PFSK-1 (cell line): ENCODE measurements around the gene EGR2.

Experiments
- FOXP2 ChIP-seq: optimal IDR thresholded peaks from 2 replicates; pipeline ENCODE3; 2011; ENCODE audit warnings: borderline replicate concordance, control low read depth, inconsistent platforms; ENCODE audit not compliant: insufficient read depth; ENCODE audit errors: extremely low read length, extremely low read depth
- POLR2AphosphoS5 ChIP-seq: IDR thresholded peaks from 2 replicates; pipeline ENCODE4 v1.6.1; 2012; ENCODE audit warnings: low read depth, mild to moderate bottlenecking, control low read depth, low read length, moderate library complexity
- SIN3A ChIP-seq: IDR thresholded peaks from 2 replicates; pipeline ENCODE4 v1.6.1; 2012; ENCODE audit warnings: mild to moderate bottlenecking, low read length, moderate library complexity, borderline replicate concordance; ENCODE audit not compliant: insufficient read depth
- TAF1 ChIP-seq: IDR thresholded peaks from 2 replicates; pipeline ENCODE4 v1.6.1; 2012; ENCODE audit warnings: low read length, control low read depth, borderline replicate concordance; ENCODE audit not compliant: insufficient read depth
- TF ChIP-seq, protein P1 (sequence below), 2 experiments: IDR thresholded peaks; 2 replicates each; pipeline versions ENCODE4 v1.6.1 to v1.8.0; 2011 to 2012; ENCODE audit warnings: low read depth in 2 of 2, low read length in 2 of 2, control low read depth in 1 of 2, inconsistent platforms in 1 of 2, mild to moderate bottlenecking in 1 of 2, moderate library complexity in 1 of 2; ENCODE audit not compliant: insufficient read depth in 1 of 2

Gene EGR2

DNA sequence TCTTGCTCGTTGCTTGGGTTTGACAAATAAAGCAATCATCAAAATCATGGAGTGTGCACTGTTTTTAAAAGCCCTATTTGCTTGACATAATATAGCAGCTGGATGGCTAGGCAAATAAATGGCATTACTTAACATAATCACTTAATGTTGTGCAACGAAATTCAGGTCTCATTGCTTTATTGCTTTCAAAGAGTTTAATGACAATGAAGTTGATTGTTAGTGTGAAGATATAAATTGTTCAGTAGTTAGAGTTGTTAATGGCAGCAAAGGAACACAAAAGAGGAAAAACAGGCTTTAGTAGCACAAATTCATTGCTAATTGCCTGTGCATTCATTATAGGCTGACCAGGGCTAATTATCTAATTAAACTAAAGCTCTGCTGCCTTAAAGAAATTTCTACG is 19.3 kb downstream of the EGR2 start:
- TF ChIP-seq POLR2AphosphoS5 (no peak), SIN3A (no peak), TAF1 (no peak), FOXP2 (no peak)
- TF ChIP-seq, protein P1, sequence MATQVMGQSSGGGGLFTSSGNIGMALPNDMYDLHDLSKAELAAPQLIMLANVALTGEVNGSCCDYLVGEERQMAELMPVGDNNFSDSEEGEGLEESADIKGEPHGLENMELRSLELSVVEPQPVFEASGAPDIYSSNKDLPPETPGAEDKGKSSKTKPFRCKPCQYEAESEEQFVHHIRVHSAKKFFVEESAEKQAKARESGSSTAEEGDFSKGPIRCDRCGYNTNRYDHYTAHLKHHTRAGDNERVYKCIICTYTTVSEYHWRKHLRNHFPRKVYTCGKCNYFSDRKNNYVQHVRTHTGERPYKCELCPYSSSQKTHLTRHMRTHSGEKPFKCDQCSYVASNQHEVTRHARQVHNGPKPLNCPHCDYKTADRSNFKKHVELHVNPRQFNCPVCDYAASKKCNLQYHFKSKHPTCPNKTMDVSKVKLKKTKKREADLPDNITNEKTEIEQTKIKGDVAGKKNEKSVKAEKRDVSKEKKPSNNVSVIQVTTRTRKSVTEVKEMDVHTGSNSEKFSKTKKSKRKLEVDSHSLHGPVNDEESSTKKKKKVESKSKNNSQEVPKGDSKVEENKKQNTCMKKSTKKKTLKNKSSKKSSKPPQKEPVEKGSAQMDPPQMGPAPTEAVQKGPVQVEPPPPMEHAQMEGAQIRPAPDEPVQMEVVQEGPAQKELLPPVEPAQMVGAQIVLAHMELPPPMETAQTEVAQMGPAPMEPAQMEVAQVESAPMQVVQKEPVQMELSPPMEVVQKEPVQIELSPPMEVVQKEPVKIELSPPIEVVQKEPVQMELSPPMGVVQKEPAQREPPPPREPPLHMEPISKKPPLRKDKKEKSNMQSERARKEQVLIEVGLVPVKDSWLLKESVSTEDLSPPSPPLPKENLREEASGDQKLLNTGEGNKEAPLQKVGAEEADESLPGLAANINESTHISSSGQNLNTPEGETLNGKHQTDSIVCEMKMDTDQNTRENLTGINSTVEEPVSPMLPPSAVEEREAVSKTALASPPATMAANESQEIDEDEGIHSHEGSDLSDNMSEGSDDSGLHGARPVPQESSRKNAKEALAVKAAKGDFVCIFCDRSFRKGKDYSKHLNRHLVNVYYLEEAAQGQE (IDR thresholded peaks at IDR 0.05; ENCODE audit: insufficient read depth in 1 of 2, low read depth in 2 of 2, low read length in 2 of 2) = no peak

DNA sequence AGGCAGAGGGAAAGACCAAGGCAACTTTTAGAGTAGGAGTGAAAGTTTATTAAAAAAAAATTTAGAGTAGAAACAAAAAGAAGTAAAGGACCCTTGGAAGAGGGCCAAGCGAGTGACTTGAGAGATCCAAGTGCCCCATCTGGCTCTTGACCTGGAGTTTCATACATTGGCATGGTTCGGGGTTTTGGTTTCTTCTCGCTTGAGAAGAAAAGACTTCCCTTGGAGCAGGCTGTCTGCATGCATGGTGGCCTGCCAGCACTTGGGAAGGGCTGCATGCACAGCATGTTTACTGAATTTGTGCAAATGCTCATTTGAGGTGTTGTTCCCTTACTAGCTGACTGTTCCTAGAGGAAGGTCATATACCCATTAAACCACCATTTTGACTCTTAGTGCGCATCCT is 20.4 kb downstream of the EGR2 start:
- TF ChIP-seq SIN3A (no peak), TAF1 (no peak), POLR2AphosphoS5 (no peak), FOXP2 (no peak)
- TF ChIP-seq, protein P1 (IDR thresholded peaks at IDR 0.05; ENCODE audit: insufficient read depth in 1 of 2, low read depth in 2 of 2, low read length in 2 of 2) = no peak

DNA sequence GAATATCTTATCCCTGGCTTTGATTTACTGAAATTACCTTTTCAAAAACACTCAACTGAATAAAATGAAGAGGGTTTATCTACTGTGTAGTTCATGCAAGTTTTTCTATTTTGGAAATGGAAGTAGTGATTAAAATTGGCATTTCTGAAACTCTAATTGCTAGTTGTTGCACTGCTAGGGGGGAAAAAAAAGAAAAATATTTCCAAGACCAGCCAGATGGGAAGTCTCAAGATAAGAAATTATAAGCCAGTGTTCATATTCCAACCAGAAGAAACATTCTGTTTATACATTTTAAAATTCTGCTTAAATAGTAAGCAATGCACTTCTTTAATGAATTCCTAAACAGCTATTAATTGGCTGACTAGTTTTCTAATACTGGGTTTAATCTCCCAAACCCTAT is 21.1 kb downstream of the EGR2 start:
- TF ChIP-seq, protein P1 (IDR thresholded peaks at IDR 0.05; ENCODE audit: insufficient read depth in 1 of 2, low read depth in 2 of 2, low read length in 2 of 2) = no peak
- TF ChIP-seq SIN3A = no peak
- no peak for TF ChIP-seq TAF1
- no peak for TF ChIP-seq FOXP2
- no peak for TF ChIP-seq POLR2AphosphoS5

DNA sequence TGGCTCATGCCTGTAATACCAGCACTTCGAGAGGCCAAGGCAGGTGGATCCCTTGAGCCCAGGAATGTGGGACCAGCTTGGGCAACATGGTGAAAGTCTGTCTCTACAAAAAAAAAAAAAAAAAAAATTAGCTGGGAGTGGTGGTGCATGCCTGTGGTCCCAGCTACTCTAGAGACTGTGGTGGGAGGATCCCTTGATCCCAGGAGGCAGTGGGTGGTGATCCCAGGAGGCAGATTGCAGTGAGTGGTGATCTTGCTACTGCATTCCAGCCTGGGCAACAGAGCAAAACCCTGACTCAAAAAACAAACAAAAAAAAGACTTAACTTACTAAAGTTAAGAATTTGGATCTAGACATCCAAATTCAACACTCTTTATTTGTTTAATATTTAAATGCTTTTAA is 21.9 kb downstream of the EGR2 start:
- TF ChIP-seq SIN3A (no peak), POLR2AphosphoS5 (no peak), TAF1 (no peak), FOXP2 (no peak)
- TF ChIP-seq, protein P1 (IDR thresholded peaks at IDR 0.05; ENCODE audit: insufficient read depth in 1 of 2, low read depth in 2 of 2, low read length in 2 of 2) = no peak

DNA sequence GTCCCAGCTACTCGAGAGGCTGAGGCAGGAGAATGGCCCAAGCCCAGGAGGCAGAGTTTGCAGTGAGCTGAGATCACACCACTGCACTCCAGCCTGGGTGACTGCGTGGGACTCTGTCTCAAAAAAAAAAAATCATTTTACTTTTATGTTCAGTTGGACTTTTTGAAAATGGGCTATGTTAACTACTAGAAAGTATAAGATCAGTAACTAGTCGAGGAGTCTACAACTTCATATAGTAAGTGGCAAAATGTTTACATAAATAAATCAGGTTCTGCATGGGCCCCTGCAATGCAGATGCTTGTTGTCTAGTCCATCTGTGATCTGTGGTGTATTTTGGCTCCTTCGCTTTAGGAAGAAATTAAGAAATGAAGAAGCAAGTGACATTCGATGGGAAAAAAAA is 23.9 kb downstream of the EGR2 start:
- TF ChIP-seq SIN3A (no peak), POLR2AphosphoS5 (no peak), FOXP2 (no peak), TAF1 (no peak)
- TF ChIP-seq, protein P1 (IDR thresholded peaks at IDR 0.05; ENCODE audit: insufficient read depth in 1 of 2, low read depth in 2 of 2, low read length in 2 of 2) = no peak
